GM21528 (cell line): ENCODE results near the gene MT1F.

Experiments used
- ATAC-seq: cut with Tn5 transposase; IDR thresholded peaks from one replicate; pipeline ENCODE4 v1.9.1; 2021; ENCODE audit warnings: mild to moderate bottlenecking, moderate library complexity; ENCODE audit not compliant: unreplicated experiment, low FRiP score

Gene MT1F

GRCh38 chr16:56689171-56689570 is 31.4 kb downstream of the MT1F start:
- no peak for ATAC-seq

GRCh38 chr16:56690420-56691122 is 32.8 kb downstream of the MT1F start:
- ATAC-seq = no peak

- no peak for ATAC-seq
Measured at GRCh38 chr16:56691885-56692284, 34.1 kb downstream of the MT1F start.

GRCh38 chr16:56695246-56695645 is 37.5 kb downstream of the MT1F start:
- no peak for ATAC-seq

GRCh38 chr16:56697456-56698155 is 39.8 kb downstream of the MT1F start:
- no peak for ATAC-seq

GRCh38 chr16:56700195-56700594 is 42.4 kb downstream of the MT1F start:
- ATAC-seq = no peak

- no peak for ATAC-seq
Measured at GRCh38 chr16:56700631-56701030, 42.9 kb downstream of the MT1F start.

GRCh38 chr16:56701534-56701933 is 43.8 kb downstream of the MT1F start:
- no peak for ATAC-seq

- no peak for ATAC-seq
Measured at GRCh38 chr16:56702836-56703235, 45.1 kb downstream of the MT1F start.
